ENCODE measurements around the gene SWT1. TPM values are rescaled to one million over a fixed set of nuclear protein-coding genes. Genes with fewer than 3 reads are reported as not detected.

The SWT1 gene
- total and polyA plus RNA-seq, 9 of the 15 experiments (the other 6 are each of a cell fraction or from before 2014, with no cell fraction given), result 1.5 to 3.4 (median 2.3) TPM

DNA sequence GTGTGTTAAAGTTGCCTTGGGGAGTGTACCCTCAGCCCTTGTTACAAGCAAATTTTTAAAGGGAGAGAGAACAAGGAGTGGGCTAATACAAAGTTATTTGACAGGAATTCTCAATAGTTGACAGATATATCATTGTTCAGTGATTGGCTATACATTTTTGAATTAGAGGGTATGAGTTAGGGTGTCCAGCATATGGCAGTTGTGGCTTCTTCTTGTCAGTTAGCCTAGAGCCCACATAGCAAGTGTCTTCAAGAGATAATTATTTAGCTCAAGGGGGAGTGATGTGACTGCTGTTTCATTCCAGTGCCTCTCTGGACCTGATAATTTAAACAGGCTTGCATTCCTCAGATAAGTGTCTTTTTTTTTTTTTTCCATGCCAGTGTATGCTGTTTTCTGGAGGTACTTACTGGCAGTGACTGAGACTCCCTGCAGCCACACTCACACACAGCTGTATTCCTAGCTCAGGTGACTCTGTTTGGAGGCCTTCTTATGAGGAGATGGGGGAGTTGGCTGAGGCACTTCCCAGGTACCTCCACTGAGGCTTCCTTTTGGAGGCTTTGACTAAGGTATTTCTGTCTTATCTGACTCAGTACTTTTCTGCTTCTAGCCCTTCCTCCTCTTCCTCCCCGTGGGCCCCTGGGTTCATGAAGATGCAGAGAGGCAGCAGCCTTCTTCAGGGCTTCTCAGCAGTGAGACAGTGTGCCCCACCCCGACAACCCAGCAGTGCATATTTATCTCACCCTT lies 127.7 kb downstream of the SWT1 start (continued):
- TF ChIP-seq KLF16 (IDR thresholded peaks at IDR 0.05), result peak; percentile 98
- peak; percentile 87 for TF ChIP-seq PKNOX1 (IDR thresholded peaks at IDR 0.05)
- TF ChIP-seq HLTF (IDR thresholded peaks at IDR 0.05), result peak; percentile 96
- peak; percentile 99 for TF ChIP-seq MYBL2 (IDR thresholded peaks at IDR 0.05; ENCODE audit: low read depth)
- peak; percentile 85; the same call in 1 of the 2 replicates for TF ChIP-seq MYBL2 (CRISPR knock-in tag; IDR thresholded peaks at IDR 0.05; ENCODE audit: borderline replicate concordance)
- 0 out of 2 replicates have a peak, but pooled peaks have one; percentile 14 for TF ChIP-seq ZNF23 (CRISPR knock-in tag; IDR thresholded peaks at IDR 0.05)
- peak in 1 of 3 experiments; percentile 16 for TF ChIP-seq YY1 (IDR thresholded peaks at IDR 0.05; ENCODE audit: borderline replicate concordance in 1 of 3, control insufficient read depth in 1 of 3, extremely low read depth in 1 of 3, insufficient read depth in 3 of 3, insufficient read length in 1 of 3, insufficient replicate concordance in 2 of 3, low read depth in 1 of 3, low read length in 2 of 3)
- peak; percentile 68 for TF ChIP-seq GATAD2B (IDR thresholded peaks at IDR 0.05; ENCODE audit: borderline replicate concordance)
- no peak for TF ChIP-seq ZNF232 (CRISPR knock-in tag; IDR thresholded peaks at IDR 0.05)
- TF ChIP-seq, protein P1, sequence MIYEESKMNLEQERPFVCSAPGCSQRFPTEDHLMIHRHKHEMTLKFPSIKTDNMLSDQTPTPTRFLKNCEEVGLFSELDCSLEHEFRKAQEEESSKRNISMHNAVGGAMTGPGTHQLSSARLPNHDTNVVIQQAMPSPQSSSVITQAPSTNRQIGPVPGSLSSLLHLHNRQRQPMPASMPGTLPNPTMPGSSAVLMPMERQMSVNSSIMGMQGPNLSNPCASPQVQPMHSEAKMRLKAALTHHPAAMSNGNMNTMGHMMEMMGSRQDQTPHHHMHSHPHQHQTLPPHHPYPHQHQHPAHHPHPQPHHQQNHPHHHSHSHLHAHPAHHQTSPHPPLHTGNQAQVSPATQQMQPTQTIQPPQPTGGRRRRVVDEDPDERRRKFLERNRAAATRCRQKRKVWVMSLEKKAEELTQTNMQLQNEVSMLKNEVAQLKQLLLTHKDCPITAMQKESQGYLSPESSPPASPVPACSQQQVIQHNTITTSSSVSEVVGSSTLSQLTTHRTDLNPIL (CRISPR knock-in tag; IDR thresholded peaks at IDR 0.05), result no peak
- TF ChIP-seq ID3 (CRISPR knock-in tag; IDR thresholded peaks at IDR 0.05), result no peak
- peak; percentile 86 for TF ChIP-seq ID3 (tag; IDR thresholded peaks at IDR 0.05)
- peak; percentile 82 for TF ChIP-seq RUNX1 (IDR thresholded peaks at IDR 0.05; ENCODE audit: low read depth)
- TF ChIP-seq HDAC1 (IDR thresholded peaks at IDR 0.05), result peak; percentile 7 to 87; a peak in 2 of 4 replicates
- TF ChIP-seq, protein P2, sequence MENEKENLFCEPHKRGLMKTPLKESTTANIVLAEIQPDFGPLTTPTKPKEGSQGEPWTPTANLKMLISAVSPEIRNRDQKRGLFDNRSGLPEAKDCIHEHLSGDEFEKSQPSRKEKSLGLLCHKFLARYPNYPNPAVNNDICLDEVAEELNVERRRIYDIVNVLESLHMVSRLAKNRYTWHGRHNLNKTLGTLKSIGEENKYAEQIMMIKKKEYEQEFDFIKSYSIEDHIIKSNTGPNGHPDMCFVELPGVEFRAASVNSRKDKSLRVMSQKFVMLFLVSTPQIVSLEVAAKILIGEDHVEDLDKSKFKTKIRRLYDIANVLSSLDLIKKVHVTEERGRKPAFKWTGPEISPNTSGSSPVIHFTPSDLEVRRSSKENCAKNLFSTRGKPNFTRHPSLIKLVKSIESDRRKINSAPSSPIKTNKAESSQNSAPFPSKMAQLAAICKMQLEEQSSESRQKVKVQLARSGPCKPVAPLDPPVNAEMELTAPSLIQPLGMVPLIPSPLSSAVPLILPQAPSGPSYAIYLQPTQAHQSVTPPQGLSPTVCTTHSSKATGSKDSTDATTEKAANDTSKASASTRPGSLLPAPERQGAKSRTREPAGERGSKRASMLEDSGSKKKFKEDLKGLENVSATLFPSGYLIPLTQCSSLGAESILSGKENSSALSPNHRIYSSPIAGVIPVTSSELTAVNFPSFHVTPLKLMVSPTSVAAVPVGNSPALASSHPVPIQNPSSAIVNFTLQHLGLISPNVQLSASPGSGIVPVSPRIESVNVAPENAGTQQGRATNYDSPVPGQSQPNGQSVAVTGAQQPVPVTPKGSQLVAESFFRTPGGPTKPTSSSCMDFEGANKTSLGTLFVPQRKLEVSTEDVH (IDR thresholded peaks at IDR 0.05; ENCODE audit: low read depth, partially characterized antibody), result peak; percentile 67
- no peak; the same call in 1 of the 2 replicates for TF ChIP-seq HSF4 (CRISPR knock-in tag; IDR thresholded peaks at IDR 0.05; ENCODE audit: borderline replicate concordance)
- no peak for TF ChIP-seq E2F3 (CRISPR knock-in tag; IDR thresholded peaks at IDR 0.05)
- peak; percentile 67; the same call in 1 of the 2 replicates for TF ChIP-seq ILF3 (IDR thresholded peaks at IDR 0.05; ENCODE audit: borderline replicate concordance)
- peak; percentile 91 for TF ChIP-seq DMBX1 (CRISPR knock-in tag; IDR thresholded peaks at IDR 0.05; ENCODE audit: borderline replicate concordance)
- no peak for TF ChIP-seq HINFP (tag; conservative IDR thresholded peaks at IDR 0.05; ENCODE audit: low read depth)
